DND-41 (cell line): ENCODE measurements around the gene SPATA31A3.
"Not testable (repeated sequence)": the region's sequence is repeated elsewhere in the genome, so short reads cannot be mapped to it uniquely, and the experiment has no call there.

ENCODE experiments used
- CTCF ChIP-seq: IDR thresholded peaks from 2 replicates; pipeline ENCODE4 v1.5.1; 2012; ENCODE audit warnings: borderline replicate concordance, low read length, moderate library complexity, mild to moderate bottlenecking; ENCODE audit not compliant: poor library complexity, severe bottlenecking; ENCODE audit errors: extremely low read depth
- EZH2 ChIP-seq: IDR thresholded peaks from 3 replicates; pipeline ENCODE4 v1.6.1; 2012; ENCODE audit warnings: borderline replicate concordance, low read depth, mild to moderate bottlenecking, moderate library complexity, low read length, inconsistent platforms; ENCODE audit not compliant: severe bottlenecking

DNA sequence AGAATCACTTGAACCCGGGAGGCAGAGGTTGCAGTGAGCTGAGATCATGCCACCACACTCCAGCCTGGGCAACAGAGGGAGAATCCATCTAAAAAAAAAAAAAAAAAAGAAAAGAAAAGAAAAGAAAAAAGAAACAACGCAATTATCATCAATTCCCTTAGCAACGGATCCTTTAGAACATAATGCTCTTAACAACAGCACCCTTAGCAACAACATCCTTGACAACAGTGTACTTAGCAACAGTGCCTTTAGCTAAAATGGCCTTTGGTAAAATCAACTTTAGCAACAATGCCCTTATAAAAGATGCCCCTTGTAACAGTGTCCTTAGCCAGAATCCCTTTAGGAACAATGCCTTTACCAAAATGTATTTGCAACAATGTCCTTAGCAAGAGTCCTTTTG is 54.7 kb downstream of the SPATA31A3 start:
- not testable (repeated sequence) for TF ChIP-seq EZH2, CTCF
